ENCODE results near the gene ZFYVE28.

Gene ZFYVE28

DNA sequence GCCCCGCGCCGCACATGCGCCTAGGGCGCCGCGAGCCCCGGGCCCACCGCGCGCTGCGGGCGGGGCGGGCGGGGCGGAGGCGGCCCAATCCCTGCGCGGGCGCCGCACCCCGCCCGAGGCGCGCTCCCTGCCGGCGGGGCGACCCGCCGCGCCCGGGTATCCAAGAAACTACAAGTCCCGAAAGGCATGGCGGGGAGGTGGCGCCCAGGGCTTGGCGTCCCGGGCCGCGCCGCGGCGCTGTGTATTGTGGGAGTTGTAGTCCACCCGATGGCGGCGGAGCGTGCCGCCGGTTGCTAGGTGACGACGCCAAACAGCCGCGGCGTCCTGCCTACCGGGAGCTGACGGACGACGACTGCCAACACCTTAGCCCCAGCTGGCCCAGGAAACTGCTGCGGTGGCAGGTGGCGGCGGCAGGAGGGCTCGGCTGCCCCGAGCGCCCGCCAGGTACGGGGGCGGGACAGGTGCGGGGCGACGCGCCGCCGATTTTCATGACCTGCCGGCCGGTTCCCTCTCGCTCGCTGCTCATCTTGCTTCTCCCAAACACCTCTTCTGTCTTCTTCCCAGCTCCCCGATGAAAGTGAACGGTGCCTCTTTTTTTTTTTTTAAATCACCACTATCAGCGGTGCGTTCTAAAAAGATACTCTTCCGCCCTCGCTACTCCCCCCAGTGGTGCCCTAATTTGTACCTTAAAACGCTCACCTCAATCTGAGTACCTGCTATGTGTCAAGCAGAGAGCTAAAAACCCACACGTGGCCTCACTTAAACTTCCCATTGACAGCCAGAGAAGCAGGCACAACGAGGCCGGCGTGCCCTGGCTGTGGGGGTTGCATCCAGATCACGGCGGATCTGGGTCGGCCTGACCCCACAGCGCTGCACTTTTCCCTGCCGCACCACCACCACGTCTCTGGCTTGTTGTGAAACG is 466 bp upstream of the ZFYVE28 start, which contains the start of gene CFAP99:
Gene CFAP99 (plus strand): TSS at position 306 of the 922 bp plus-strand sequence.
- peaks cover 3 to 51% (median 44%) of the 10 kb centered on the region in 4 experiments for H3K4me1 ChIP-seq (ENCODE audit: control extremely low read depth in 1 of 4, control insufficient read depth in 4 of 4, insufficient read depth in 4 of 4, low read length in 3 of 4)
- H3K9me3 ChIP-seq (ENCODE audit: control extremely low read depth in 1 of 5, control insufficient read depth in 4 of 5, insufficient read depth in 2 of 5, low read depth in 1 of 5, low read length in 4 of 5), result no peaks in the 10 kb centered on the region
- peaks cover 14 to 58% (median 39%) of the 10 kb centered on the region in 5 experiments for H3K27me3 ChIP-seq (replicated peaks in 2 of 5; ENCODE audit: control insufficient read depth in 4 of 5, insufficient read depth in 5 of 5, low read length in 4 of 5)
- H3K36me3 ChIP-seq (ENCODE audit: control insufficient read depth in 4 of 4, insufficient read depth in 4 of 4, low read length in 3 of 4), result no peaks in the 10 kb centered on the region
- CTCF ChIA-PET, result interaction anchor here (0.6 to 1.1 kb wide), 3 partner anchors 18 to 334 kb away, joined by 3 read pairs; no protein-coding TSS in a partner anchor
- peak within 1 kb of the TSS; percentile 43 to 76 (median 65) for H3K4me3 ChIP-seq (ENCODE audit: control insufficient read depth in 1 of 7, extremely low read depth in 1 of 7, insufficient read depth in 4 of 7, low read depth in 2 of 7, low read length in 6 of 7)
- POLR2A ChIA-PET, result no interaction called here
- DNase-seq, result peak; percentile 94 to 96 (median 95)
- H3K27ac ChIP-seq (ENCODE audit: insufficient read depth in 1 of 2, low read depth in 1 of 2, low read length in 2 of 2, poor library complexity in 1 of 2, severe bottlenecking in 2 of 2), result peak within 1 kb of the TSS in 1 of 2 experiments; percentile 70
- 1% methylated on average over 84 of the region's 94 CpGs for WGBS (ENCODE audit: insufficient coverage)

DNA sequence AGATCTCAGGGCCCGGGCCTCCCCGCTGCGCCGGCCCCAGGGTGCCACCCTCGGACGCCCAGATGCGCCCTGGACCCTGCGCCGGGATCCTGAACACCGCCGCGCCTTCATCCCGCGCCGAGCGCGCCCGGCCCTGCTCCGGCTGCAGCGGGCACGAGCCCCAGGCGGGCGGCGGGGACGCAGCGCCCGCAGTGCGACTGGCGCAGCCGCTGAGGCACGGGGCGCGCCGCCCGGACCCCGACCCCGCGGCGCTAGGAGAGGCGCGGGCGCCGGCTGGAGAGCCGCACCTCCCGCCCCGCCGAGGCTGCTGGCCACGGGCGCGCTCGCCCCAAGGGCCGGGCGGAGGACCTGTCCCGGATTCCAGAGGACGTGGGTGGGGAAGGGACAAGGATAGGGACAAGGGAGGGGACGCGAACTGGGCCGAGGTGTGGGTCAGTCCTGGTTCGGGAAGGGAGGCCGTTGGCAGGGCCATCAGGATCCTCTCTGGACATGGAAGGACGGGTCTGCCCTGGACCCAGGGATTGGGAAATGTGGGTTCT is 1.1 kb downstream of the ZFYVE28 start:
- Histone ChIP-seq H3K36me3 (ENCODE audit: control insufficient read depth in 4 of 4, insufficient read depth in 4 of 4, low read length in 3 of 4) (no peaks in the 10 kb centered on the region), H3K9me3 (ENCODE audit: control extremely low read depth in 1 of 5, control insufficient read depth in 4 of 5, insufficient read depth in 2 of 5, low read depth in 1 of 5, low read length in 4 of 5) (no peaks in the 10 kb centered on the region), H3K4me1 (ENCODE audit: control extremely low read depth in 1 of 4, control insufficient read depth in 4 of 4, insufficient read depth in 4 of 4, low read length in 3 of 4) (peaks cover 6 to 66% (median 60%) of the 10 kb centered on the region in 4 experiments), H3K27me3 (replicated peaks in 2 of 5; ENCODE audit: control insufficient read depth in 4 of 5, insufficient read depth in 5 of 5, low read length in 4 of 5) (peaks cover 14 to 55% (median 38%) of the 10 kb centered on the region in 5 experiments), H3K4me3 (ENCODE audit: control insufficient read depth in 1 of 7, extremely low read depth in 1 of 7, insufficient read depth in 4 of 7, low read depth in 2 of 7, low read length in 6 of 7) (peak overlapping the region in 6 of 7 experiments; percentile 5 to 76 (median 44)), H3K27ac (ENCODE audit: insufficient read depth in 1 of 2, low read depth in 1 of 2, low read length in 2 of 2, poor library complexity in 1 of 2, severe bottlenecking in 2 of 2) (no peak overlapping the region)
- ChIA-PET POLR2A (no interaction called here), CTCF (interaction anchor here (1.5 kb wide), 1 partner anchor 26 kb away, joined by 5 read pairs; no protein-coding TSS in a partner anchor)
- DNase-seq, result peak in 2 of 3 donors; percentile 17 to 24
- WGBS (ENCODE audit: insufficient coverage), result 1% methylated on average over 48 of the region's 61 CpGs

DNA sequence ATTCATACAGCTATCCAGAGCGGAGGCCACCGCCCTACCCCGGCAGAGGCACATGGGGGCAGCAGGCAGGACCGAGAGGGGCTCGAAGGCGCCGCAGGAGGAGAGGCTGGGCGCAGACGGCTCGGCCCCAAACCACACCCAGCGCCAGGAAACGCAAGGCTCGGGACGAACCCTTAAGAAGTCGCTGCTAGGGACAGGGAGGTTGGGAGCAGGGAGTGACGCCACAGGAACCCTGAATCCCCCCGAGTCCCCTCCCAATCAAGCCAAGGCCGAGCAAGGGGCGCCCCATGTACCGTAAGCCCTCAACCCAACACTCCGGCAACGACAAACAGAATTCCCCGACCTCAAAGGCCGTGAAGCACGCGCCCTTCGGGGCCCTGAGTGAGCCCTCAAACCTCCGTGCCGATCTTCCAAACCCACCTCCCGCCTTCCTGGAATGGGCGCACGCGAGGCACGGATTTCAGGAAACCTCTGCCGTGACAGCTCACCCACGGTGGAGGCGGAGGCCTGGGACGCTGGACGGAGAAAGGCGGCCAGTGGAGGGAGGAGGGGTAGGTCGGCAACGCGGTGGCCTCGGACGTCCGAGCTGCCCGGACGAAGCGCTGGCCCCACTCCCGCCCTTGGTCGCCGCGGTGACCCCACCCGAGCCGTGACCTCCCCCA is 1.8 kb downstream of the ZFYVE28 start:
- ChIA-PET POLR2A (interaction anchor here (0.8 kb wide), 1 partner anchor 52 kb away, joined by 3 read pairs; the partner anchor contains the start of gene RNF4), CTCF (interaction anchor here (0.9 to 2.6 kb wide), 9 partner anchors 14 to 196 kb away, joined by 3 to 19 read pairs (median 6); no protein-coding TSS in a partner anchor)
- H3K4me3 ChIP-seq (ENCODE audit: control insufficient read depth in 1 of 7, extremely low read depth in 1 of 7, insufficient read depth in 4 of 7, low read depth in 2 of 7, low read length in 6 of 7), result peak overlapping the region; percentile 5 to 76 (median 38)
- no peak overlapping the region for H3K27ac ChIP-seq (ENCODE audit: insufficient read depth in 1 of 2, low read depth in 1 of 2, low read length in 2 of 2, poor library complexity in 1 of 2, severe bottlenecking in 2 of 2)
- H3K36me3 ChIP-seq (ENCODE audit: control insufficient read depth in 4 of 4, insufficient read depth in 4 of 4, low read length in 3 of 4), result no peaks in the 10 kb centered on the region
- 0% methylated on average over 51 of the region's 55 CpGs for WGBS (ENCODE audit: insufficient coverage)
- peak; percentile 36 to 48 (median 46) for DNase-seq
- peaks cover 14 to 56% (median 34%) of the 10 kb centered on the region in 5 experiments for H3K27me3 ChIP-seq (replicated peaks in 2 of 5; ENCODE audit: control insufficient read depth in 4 of 5, insufficient read depth in 5 of 5, low read length in 4 of 5)
- H3K9me3 ChIP-seq (ENCODE audit: control extremely low read depth in 1 of 5, control insufficient read depth in 4 of 5, insufficient read depth in 2 of 5, low read depth in 1 of 5, low read length in 4 of 5), result no peaks in the 10 kb centered on the region
- H3K4me1 ChIP-seq (ENCODE audit: control extremely low read depth in 1 of 4, control insufficient read depth in 4 of 4, insufficient read depth in 4 of 4, low read length in 3 of 4), result peaks cover 8 to 72% (median 65%) of the 10 kb centered on the region in 4 experiments

DNA sequence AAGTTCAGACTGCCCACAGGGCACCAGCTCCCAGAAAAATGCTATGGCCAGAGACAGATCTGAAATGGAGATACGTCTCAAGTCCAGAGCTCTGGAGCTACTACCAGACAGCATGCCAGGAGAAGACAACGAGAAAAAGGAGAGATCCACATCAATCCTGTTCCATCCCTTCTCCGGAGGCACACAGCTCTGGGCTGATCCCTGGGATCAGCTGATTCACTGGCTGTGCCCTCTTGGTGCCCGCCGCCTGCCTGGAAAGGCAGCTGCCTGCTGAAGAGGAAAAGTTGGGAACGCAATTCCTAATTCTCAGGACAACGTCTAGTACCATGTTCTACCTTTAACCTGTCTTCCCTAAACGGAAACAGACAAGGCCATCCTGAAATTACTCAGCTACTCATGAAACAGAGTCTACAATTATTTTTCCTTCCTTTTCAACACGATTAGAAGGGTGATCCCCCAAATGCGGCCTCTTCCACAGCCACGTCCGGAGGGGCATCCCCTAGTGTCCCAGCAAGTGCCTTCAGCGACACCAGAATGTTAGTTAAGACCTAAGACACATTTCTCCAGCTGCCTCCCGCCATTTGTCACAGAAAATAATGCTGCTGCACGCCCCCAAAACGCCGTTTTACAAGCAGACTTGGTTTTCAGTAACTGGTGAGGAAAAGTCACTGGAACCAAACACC is 2.4 kb downstream of the ZFYVE28 start:
- H3K27ac ChIP-seq (ENCODE audit: insufficient read depth in 1 of 2, low read depth in 1 of 2, low read length in 2 of 2, poor library complexity in 1 of 2, severe bottlenecking in 2 of 2), result no peak overlapping the region
- H3K36me3 ChIP-seq (ENCODE audit: control insufficient read depth in 4 of 4, insufficient read depth in 4 of 4, low read length in 3 of 4), result no peaks in the 10 kb centered on the region
- DNase-seq, result peak in 1 of 3 donors; percentile 49
- peaks cover 8 to 72% (median 66%) of the 10 kb centered on the region in 4 experiments for H3K4me1 ChIP-seq (ENCODE audit: control extremely low read depth in 1 of 4, control insufficient read depth in 4 of 4, insufficient read depth in 4 of 4, low read length in 3 of 4)
- ChIA-PET CTCF (interaction anchor here (0.7 to 2.6 kb wide), 13 partner anchors 11 to 196 kb away, joined by 3 to 19 read pairs (median 5); no protein-coding TSS in a partner anchor), POLR2A (interaction anchor here (0.6 to 1.5 kb wide), 5 partner anchors 23 to 154 kb away, joined by 3 to 4 read pairs (median 3); partner anchors contain the start of genes MXD4 and RNF4)
- no peaks in the 10 kb centered on the region for H3K9me3 ChIP-seq (ENCODE audit: control extremely low read depth in 1 of 5, control insufficient read depth in 4 of 5, insufficient read depth in 2 of 5, low read depth in 1 of 5, low read length in 4 of 5)
- 57% methylated on average over 17 of the region's 17 CpGs for WGBS (ENCODE audit: insufficient coverage)
- H3K27me3 ChIP-seq (replicated peaks in 2 of 5; ENCODE audit: control insufficient read depth in 4 of 5, insufficient read depth in 5 of 5, low read length in 4 of 5), result peaks cover 14 to 55% (median 34%) of the 10 kb centered on the region in 5 experiments
- H3K4me3 ChIP-seq (ENCODE audit: control insufficient read depth in 1 of 7, extremely low read depth in 1 of 7, insufficient read depth in 4 of 7, low read depth in 2 of 7, low read length in 6 of 7), result peak overlapping the region in 3 of 7 experiments; percentile 56 to 76 (median 67)

DNA sequence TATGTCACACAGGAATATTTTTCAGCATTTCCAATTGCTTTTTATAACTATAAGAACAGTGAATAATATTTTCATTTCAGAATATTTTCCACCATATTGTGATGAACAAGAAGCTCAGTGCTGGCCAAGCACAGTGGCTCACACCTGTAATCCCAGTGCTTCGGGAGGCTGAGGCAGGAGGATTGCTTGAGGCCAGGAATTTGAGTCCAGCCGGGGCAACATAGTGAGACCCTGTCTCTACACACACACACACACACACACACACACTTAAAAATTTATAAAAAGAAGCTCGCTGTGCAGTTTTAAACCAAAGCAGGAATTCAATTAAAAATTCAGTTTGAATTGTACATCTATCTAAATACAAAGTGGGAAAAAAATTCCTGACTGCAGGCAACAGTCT is 3.2 kb downstream of the ZFYVE28 start:
- ChIA-PET POLR2A (interaction anchor here (0.6 to 1.5 kb wide), 4 partner anchors 23 to 153 kb away, joined by 3 to 4 read pairs (median 4); partner anchors contain the start of gene MXD4), CTCF (interaction anchor here (0.7 to 3.1 kb wide), 11 partner anchors 10 to 195 kb away, joined by 3 to 19 read pairs (median 6); no protein-coding TSS in a partner anchor)
- no peak overlapping the region for H3K27ac ChIP-seq (ENCODE audit: insufficient read depth in 1 of 2, low read depth in 1 of 2, low read length in 2 of 2, poor library complexity in 1 of 2, severe bottlenecking in 2 of 2)
- H3K4me1 ChIP-seq (ENCODE audit: control extremely low read depth in 1 of 4, control insufficient read depth in 4 of 4, insufficient read depth in 4 of 4, low read length in 3 of 4), result peaks cover 8 to 72% (median 66%) of the 10 kb centered on the region in 4 experiments
- H3K4me3 ChIP-seq (ENCODE audit: control insufficient read depth in 1 of 7, extremely low read depth in 1 of 7, insufficient read depth in 4 of 7, low read depth in 2 of 7, low read length in 6 of 7), result no peak overlapping the region
- no peaks in the 10 kb centered on the region for H3K36me3 ChIP-seq (ENCODE audit: control insufficient read depth in 4 of 4, insufficient read depth in 4 of 4, low read length in 3 of 4)
- no peak for DNase-seq
- no CpG with 5 or more reads among the region's 3 CpGs for WGBS (ENCODE audit: insufficient coverage)
- H3K27me3 ChIP-seq (replicated peaks in 2 of 5; ENCODE audit: control insufficient read depth in 4 of 5, insufficient read depth in 5 of 5, low read length in 4 of 5), result peaks cover 6 to 47% (median 27%) of the 10 kb centered on the region in 5 experiments
- no peaks in the 10 kb centered on the region for H3K9me3 ChIP-seq (ENCODE audit: control extremely low read depth in 1 of 5, control insufficient read depth in 4 of 5, insufficient read depth in 2 of 5, low read depth in 1 of 5, low read length in 4 of 5)
